GM18520 (cell line): ENCODE data around the gene KCNMA1.

ENCODE experiments used
- ATAC-seq: cut with Tn5 transposase; IDR thresholded peaks from one replicate; pipeline ENCODE4 v1.9.1; 2021; ENCODE audit not compliant: unreplicated experiment

KCNMA1 gene

GRCh38 chr10:77015360-77015759 lies 622.2 kb downstream of the KCNMA1 start:
- ATAC-seq = no peak

- no peak for ATAC-seq
These were observed 624.7 kb downstream of the KCNMA1 start for GRCh38 chr10:77012812-77013500.

DNA sequence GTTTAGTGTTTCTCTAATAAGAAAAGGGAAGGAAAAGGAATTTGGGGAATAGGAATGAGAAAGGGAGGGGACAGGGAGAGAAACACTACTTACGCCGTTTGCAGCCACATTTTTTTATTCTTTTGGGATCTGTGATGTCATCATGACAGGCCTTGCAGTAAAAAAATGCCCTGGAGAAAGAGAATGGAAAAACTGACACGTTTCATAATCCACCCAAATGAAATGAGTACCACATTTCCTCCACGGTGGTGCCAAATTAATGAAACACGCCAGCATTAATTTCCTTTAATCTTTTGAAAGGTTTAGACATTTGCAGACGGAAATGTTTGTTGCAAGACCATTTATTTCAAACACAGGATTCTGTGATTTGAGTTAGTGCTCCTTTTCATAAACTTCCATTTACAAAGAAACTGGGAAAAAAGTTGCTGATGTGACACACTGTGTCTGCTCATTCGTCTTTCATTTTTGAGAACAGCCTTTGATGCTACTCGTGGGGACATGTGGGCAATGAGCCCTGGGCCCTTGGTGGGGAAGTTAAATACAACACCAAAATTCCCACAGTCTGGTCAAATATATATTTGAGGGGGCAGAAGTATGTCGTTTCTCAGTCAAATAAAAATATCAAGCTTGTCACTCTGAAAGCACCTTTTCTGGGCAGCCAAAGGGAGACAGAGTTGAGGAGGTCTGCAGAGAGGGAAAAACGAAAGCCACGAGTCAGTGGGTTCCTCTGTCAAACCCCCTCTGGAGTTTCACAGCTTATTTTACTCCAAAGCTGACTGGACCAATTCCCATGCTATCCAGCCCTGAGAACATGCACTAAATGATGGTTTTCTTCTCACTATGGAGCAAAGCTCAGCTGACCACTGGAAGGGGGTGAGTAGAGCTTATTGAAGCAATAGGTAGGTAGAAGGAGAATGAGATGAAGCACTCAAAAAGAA lies 625.5 kb downstream of the KCNMA1 start:
- ATAC-seq = no peak

GRCh38 chr10:77010430-77010829 lies 627.2 kb downstream of the KCNMA1 start:
- ATAC-seq = no peak

DNA sequence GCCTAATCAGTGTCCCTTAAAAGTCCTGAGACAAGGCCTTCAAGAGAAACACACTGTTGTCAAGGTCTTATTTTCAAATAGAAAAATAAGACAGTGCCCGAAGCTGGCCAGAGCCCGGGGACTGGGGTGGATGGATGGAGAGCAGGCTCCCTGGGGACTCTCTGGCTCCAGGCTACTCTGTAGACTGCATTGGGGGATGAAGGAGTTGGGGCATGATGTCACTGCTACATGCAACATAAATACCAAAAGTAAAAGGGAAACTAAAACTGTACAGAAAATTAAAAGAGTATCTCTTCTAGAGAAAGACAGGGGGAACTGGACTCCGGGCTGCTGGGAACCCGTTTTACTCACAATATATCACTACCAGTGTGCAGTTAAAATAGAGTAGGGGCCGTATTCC lies 629.8 kb downstream of the KCNMA1 start:
- peak; percentile 77 for ATAC-seq

GRCh38 chr10:77006836-77007511 lies 630.6 kb downstream of the KCNMA1 start:
- no peak for ATAC-seq

- ATAC-seq = no peak
These were observed 631.7 kb downstream of the KCNMA1 start for GRCh38 chr10:77005871-77006270.

DNA sequence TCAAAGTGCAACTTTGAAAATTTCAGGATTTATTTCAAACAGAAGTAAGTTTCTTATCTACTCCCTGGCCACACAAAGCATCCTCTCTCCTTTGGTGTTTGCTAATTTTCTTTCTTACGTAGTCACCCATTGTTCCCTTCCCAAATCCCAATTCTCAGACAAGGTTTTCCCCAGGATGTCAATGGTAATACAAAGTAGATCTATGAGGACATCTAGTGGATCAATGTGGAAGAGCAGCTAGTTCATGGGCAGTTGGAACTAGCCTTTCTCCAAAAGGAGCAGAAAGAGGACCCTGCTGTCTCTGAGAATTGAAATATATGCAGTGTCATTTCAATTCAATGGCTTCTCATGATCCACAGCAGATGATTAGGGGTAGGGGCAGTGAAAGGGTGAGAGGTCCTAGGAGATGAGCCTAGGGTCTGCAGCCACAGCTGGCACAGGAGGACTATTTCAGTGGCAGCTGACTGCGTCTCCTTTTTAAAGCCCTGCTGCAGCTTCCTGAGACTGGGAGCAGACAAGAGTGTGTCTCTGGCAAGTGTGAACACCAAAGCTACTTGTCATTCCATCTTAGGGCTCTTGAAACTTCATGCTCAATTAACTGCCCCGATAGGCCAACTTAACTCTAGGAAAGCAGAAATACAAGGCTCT lies 632.6 kb downstream of the KCNMA1 start:
- no peak for ATAC-seq

GRCh38 chr10:77002872-77003271 lies 634.7 kb downstream of the KCNMA1 start:
- no peak for ATAC-seq

- no peak for ATAC-seq
These were observed 636.4 kb downstream of the KCNMA1 start for GRCh38 chr10:77001206-77001605.

- no peak for ATAC-seq
These were observed 639.2 kb downstream of the KCNMA1 start for GRCh38 chr10:76998451-76998850.

GRCh38 chr10:76997631-76998030 lies 640.0 kb downstream of the KCNMA1 start:
- ATAC-seq = no peak

GRCh38 chr10:76995023-76995422 lies 642.6 kb downstream of the KCNMA1 start:
- no peak for ATAC-seq

- ATAC-seq = no peak
These were observed 644.4 kb downstream of the KCNMA1 start for GRCh38 chr10:76993213-76993612.

GRCh38 chr10:76992467-76992866 lies 645.1 kb downstream of the KCNMA1 start:
- ATAC-seq = no peak

DNA sequence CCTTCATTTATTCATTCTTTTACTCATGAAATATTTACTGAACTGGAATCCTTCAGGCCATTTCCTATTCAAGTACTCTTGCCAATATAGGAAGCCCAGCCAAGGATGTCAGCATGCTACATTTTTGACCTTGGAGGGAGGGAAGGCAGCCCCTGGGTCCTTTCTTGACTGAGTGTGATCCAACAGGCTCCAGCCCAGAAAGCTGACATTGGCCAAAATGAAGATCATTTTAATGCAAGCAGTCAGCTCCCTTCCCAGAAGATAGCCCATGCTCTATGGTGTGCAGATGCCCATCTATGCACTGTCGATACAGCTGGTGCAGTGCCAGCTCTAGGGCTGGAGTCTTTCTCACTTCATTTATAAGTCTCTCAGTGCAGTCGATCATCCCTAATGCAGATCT lies 646.0 kb downstream of the KCNMA1 start:
- ATAC-seq = no peak

DNA sequence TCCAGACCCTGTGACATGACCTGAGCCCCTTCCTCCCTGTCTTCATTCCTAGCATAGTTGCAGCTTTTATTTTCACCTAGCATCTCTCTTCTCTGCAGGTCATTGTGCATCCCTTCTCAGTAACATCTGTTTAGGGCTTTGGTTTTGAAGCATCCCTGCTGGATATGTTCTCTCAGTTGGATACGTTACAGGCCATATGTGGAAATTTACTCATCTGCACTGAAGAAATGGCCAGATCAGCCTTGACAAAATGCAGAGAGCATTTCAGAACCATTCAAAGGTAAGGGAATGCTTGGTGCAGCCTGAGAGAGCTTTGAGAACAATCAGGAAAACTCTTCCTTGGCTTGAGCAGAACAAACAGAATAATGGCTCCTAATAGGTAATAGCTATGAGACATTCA lies 647.0 kb downstream of the KCNMA1 start:
- ATAC-seq = no peak

GRCh38 chr10:76984559-76985443 lies 652.8 kb downstream of the KCNMA1 start:
- no peak for ATAC-seq

DNA sequence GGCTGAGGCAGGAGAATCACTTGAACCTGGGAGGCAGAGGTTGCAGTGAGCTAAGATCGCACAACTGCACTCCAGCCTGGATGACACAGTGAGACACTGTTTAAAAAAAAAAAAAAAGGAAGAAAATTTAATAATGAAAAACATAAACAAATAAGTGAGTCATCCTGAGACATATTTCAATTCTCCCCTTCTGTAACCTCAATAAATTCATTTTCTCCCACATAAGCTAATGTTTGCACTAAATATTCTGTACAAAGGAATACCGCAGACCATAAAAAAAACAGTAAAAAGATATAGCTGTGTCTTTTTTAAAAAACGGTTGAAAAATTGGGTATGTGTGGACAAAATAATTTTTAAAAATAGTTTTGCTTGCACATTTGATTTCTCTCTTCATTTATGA lies 654.0 kb downstream of the KCNMA1 start:
- ATAC-seq = no peak

- ATAC-seq = no peak
These were observed 654.9 kb downstream of the KCNMA1 start for GRCh38 chr10:76982671-76983070.
